ENCODE data around the gene CCDC158.
"Not testable (repeated sequence)": the region's sequence is repeated elsewhere in the genome, so short reads cannot be mapped to it uniquely, and the experiment has no call there.

CCDC158 gene

DNA sequence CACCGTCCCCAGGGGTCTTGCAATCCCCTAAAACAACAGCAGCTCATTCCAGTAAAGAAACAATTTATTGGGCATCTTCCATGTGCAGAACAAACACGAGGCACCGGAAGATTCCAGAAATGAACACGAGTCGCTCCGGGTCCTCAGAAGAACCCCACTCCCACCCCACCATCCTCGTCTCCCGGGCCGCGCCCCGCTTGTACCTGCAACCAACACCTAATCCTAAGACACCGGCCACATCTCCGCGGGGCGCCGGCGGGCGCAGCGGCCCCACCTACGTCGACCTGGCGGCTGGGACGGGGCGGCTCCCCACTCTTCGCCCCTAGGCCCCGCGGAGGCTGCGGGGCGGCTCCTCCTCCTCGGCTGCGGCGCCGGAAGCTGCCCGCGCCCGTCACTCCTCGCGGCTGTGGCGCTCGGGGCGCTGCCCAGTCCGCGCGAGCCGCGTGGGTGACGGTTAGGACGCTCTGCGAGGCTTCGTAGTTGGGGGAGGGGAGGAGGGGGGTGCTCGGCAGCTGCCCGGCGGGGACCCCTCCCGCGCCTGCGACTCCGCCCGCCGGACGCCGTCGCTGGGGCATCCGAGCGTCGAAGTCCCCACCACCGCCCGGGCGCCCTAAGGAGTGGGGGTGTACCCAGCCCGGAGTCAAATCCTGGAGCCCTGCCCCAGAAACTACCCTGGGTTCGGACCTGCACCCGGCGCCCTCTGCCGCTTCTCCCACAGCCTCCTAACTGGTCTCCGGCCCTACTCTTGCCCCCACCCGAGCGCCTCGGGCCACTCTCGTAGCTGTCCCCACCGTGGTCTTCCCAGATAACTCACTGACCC, at the start of gene CCDC158:
CCDC158 (minus strand) TSS at position 380 of the 820 bp plus-strand sequence. CDS start 17,934 bp downstream, outside the sequence.
- ATAC-seq: no peak

DNA sequence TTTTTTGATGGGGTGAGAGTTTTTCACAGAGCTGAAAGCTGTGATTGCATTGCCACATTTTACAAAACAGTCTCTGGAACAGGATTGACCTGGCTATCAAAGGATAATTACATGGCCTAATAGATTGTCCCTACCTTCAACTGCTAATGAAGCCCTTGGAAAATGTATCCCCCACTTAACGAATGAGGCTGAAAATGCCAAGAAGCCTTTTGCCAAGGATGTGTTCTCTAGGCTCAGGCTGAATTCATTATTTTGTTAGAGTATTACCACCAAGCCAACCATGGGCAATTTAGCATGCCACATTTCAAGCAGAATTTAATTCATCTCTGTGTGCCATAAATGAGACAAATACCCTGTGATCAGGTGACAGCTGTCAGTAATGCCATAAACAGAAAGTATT, 49.6 kb upstream of the CCDC158 start:
- no peak for ATAC-seq

DNA sequence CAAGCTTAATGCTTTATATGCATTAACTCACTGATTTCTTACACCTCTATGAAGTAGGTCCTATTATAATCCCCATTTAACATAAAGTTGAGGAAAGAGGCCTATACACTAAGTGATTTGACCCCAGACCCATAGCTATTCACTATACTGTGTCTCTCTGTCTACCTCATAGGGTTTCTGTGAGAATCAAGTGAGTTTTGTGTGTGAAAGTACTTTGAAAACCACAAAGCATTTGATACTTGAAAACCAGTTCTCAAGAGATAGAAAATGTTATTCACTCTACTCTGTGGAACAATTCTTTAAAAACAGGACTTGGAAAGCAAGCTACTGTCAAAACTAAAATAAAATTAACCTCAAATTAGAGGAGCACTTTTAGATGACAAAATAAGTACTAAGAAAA, 49.1 kb upstream of the CCDC158 start:
- no peak for ATAC-seq

DNA sequence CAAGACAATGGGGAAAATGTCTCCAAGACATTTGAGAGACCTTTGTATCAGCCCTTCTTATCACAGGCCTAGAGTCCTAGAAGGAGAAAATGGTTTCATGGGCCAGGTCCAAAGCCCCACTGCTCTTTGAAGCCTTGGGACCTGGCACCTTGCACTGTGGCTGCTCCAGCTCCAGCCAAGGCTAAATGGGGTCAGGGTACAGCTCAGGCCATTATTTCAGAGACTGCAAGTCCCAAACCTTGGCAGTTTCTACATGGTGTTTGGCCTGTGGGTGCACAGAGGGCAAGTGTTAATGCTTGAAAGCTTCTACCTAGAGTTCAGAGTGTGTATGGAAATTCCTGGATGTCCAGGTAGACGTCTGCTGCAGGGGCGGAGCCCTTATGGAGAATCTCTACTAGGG, 42.6 kb upstream of the CCDC158 start:
- no peak for ATAC-seq

DNA sequence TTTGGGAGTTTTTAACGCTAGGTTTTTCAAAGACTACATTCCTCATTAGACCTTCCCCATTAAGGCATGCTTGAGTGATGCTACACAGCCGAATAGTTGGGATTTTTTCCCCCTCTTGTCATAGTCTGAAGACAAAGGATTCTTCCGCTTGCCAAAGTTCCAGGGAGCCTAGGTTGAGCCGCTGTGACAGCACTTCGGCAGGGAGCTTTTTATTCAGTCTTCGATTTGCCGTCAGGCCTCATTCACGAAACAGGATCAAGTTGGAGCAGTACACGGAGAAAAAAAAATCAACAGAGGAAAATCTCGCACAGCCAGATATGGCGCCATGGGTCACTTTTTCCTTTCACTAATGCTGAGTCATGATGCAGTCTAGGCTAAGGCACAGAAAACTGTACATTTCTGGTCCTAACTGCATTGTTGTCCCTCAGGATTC, 38.4 kb upstream of the CCDC158 start:
- ATAC-seq: no peak

DNA sequence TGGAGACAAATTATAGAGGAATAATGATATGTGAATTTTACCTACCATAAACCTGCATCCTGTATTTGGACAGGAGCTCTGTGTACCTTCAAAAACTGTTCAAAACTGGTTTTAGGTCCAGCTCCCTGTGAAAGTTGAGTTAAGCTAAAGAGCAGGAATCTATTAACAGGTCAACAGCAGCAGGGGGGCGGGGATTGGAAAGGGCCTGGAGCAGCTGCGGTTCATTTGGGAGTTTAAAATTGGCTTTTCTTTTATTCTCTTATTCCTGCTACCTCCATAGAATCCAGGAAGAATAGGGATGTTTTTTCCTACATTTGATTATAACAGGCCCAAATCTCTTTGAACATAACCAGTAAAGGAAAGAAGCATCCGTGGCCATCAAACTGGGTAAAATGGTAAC, 37.9 kb upstream of the CCDC158 start:
- no peak for ATAC-seq

DNA sequence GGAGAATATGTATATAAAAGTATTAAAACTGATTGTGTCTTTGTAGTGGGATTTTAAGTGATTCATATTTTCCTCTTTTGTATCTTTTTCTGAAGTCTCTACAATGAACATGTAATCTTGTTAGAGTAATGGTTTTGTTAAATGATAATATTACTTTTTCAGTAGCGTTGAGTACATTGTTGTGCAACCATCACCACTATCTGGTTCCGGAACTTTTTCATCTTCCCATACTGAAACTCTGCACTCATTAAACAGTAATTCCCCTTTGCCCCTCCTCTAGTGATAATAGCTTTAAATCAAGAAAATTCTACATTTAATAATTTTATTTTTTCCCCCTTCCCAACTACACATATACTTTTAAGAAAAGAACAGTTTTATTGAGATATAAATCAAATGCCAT, 37.4 kb upstream of the CCDC158 start:
- ATAC-seq: no peak

DNA sequence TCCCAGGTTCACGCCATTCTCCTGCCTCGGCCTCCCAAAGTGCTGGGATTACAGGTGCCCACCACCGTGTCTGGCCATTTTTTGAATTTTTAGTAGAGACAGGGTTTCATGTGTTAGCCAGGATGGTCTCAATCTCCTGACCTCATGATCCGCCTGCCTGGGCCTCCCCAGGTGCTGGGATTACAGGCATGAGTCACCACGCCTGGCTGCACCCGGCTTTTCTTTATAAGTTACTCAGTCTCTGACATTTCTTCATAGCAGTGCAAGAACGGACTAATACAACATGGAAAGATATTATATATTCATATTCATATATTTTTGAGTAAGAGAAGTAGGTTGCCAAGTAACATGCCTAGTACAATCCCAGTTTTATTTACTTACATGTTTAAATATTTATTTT, 36.9 kb upstream of the CCDC158 start:
- no peak for ATAC-seq

DNA sequence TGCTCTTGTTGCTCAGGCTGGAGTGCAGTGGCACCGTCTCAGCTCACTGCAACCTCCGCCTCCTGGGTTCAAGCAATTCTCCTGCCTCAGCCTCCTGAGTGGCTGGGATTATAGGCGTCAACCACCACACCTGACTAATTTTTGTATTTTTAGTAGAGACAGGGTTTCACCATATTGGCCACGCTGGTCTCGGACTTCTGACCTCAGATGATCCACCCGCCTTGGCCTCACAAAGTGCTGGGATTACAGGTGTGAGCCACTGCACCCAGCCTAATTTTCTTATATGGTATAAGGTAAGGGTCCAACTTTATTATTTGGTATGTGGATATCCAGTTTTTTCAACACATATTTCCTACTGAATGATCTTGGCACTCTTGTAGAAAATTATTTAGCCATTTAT, 33.1 kb upstream of the CCDC158 start:
- ATAC-seq: not testable (repeated sequence)

DNA sequence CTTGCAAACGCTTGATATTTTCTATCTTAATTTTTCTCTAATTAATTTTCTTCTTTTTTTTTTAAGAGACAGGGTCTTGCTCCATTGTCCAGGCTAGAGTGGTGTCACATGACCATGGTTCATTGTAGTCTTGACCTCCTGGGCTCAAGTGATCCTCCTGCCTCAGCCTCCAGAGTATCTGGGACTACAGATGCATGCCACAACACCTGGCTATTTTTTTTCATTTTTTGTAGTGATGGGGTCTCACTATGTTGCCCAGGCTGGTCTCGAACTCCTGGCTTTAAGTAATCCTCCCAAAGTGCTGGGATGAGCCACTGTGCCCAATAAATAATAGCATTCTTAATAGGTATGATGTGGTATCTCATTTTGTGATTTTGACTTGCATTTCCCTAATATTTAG, 32.3 kb upstream of the CCDC158 start:
- ATAC-seq: no peak

DNA sequence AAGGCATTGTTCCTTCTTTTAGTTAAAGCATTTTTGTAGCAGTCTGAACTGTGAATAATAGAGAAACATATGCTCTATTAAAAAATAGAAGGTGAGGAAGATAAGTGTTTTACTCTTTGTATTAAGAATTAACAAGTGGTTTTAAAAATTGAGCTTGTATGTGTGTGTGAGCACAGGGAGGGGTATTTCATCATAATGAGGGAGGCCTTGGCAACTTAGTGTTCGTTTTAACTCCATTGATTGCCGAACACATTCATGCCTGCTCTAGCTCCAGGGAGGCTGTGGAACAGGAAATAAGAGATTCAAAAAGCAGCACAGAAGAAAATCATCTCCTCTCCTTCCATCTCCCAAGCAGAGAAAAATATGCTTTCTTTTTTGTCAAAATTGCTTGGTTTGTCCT, 28.9 kb upstream of the CCDC158 start:
- no peak for ATAC-seq

DNA sequence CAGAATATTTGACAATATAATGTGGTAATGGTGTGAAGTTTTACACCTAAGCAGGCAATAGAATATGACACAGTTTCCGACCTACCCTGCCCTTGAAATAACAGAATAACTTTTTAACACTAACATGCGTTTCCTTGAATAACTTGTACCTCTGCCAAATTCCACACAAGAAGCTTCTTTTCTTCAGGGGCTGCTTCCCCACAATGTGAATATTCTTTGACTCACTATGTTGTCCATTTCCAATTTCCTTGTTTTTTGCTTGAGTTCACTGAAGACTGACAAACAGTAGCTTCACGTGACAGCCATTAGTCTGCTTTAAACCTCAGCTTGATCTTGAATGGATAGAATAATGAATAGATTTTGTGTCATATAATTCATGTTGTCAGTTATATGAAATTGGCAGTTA, 28.4 kb upstream of the CCDC158 start:
- ATAC-seq: no peak

DNA sequence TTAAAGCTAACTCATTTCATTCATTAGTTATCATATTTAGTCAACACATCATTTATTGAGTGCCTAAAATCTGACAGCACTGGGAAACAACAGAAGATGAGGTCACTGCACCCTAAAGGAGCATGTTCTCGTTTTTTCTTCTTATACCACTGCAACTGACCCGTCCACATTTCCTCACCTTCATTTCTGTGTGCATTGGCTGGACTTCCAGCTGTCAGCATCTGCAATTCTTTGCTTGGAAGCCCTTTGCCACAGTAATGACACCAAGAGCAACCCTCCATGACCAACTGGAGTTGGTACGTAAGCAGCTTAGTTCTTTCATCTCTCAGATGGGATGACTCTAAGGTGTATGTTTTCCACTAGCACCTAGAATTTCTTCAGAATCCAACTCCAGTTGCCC, 27.3 kb upstream of the CCDC158 start:
- ATAC-seq: no peak

DNA sequence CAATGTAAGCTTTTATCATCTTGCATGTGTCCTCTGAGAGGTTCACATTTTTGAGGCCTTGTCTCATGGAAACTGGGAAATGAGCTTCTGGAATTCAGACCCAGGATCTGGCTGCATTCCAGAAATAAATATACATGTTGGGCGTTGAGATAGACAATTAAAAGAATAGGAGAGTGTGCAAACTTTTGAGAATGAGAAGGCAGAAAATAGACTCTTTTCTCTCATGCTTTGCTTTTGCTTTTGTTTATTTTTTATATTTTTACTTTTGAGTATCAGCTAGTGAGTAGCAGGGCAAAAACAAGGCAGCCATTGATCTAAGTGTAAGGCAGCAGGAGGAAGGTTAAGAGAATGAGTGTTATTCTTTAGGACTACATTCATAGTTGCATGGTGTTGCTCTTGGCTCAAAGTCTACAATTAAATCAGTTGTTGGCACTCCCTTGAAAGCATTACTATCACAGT, 26.5 kb upstream of the CCDC158 start:
- no peak for ATAC-seq

DNA sequence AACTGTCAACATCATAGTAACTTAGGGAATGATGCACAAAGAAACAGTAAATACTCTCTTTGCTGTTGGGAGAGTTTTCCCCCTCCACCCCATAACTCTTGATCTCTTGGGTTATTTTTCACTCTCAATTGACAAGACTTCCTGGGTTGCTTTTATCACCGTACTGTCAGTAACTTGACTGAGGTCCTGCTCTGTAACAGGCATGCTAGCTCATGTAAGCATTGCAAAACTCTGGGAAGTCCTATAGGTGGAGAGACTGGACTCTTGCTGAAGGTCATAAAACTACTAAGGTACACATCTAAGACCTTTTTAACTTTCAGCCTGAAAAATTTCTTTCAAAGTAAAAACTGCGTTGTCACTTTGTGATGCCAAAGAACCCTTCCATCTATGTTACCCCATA, 25.0 kb upstream of the CCDC158 start:
- no peak for ATAC-seq

DNA sequence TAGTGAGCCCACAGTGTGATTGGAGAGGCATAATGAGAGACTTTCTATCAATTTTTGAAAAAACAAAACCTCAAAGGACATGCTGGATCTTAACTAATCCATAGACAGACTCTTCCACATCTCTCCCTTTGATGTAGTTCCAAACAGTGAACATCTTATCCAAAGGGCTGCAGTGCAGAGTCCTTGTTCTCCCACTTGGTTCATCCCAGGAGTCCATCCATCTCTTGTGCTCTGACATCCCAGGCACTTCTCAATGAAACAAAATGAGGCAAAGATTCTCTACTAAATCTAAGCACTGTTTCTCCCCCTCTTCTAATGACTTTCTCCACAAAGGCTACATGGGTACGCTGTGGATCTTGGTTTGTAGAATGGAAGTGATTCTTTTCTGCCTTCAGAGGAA, 22.4 kb upstream of the CCDC158 start:
- no peak for ATAC-seq

DNA sequence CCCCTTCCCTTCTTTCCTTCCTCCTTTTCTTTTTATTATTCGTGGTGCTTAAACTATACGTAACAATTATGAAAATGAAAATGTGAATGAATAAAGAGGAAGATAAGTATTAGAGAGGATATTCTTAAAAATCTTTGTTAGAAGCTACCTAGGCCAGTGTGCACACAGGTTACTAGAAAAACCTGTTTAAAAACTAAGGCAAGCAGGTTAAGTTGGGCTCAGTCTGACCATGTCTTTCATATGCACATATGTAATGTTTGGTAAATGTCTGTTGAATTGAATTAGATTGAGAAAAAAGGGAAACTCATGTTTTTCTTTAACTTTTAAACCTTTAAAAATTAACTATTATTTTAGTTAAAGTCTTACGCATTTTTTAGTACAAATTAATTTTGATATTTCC, 21.9 kb upstream of the CCDC158 start:
- ATAC-seq: no peak

DNA sequence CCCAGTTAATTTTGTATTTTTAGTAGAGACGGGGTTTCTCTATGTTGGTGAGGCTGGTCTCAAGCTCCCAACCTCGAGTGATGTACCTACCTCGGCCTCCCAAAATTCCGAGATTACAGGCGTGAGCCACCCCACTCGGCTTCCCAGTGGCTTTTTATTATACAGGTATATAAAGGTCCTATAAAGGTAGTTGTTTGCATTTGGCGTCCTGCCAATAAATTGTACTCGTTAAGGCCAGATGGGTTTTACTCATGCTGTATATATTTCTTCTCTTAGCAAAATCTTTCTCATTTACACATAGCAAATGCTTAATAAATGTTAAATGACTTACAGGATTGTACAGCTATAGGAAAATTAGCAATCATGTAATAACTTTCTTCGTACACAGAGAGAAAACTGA, 20.9 kb upstream of the CCDC158 start:
- ATAC-seq: no peak

DNA sequence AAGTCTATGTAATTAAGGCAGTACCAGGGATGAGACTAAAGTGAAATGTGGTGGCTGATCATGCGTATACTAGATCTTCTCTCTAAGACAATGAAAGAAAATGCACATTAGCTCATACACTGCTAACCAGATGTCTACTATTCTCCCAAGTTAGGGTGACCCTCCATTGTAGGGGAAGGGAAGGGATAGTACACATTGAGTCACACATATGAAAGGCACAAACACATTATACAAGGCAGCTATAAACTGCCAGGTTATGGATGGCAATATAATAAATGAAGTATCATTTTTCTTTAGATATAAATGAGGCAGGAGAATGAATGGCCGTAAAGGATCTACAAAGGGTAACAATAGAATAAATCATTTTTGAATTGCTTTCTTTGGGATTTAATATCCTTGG, 18.6 kb upstream of the CCDC158 start:
- no peak for ATAC-seq

DNA sequence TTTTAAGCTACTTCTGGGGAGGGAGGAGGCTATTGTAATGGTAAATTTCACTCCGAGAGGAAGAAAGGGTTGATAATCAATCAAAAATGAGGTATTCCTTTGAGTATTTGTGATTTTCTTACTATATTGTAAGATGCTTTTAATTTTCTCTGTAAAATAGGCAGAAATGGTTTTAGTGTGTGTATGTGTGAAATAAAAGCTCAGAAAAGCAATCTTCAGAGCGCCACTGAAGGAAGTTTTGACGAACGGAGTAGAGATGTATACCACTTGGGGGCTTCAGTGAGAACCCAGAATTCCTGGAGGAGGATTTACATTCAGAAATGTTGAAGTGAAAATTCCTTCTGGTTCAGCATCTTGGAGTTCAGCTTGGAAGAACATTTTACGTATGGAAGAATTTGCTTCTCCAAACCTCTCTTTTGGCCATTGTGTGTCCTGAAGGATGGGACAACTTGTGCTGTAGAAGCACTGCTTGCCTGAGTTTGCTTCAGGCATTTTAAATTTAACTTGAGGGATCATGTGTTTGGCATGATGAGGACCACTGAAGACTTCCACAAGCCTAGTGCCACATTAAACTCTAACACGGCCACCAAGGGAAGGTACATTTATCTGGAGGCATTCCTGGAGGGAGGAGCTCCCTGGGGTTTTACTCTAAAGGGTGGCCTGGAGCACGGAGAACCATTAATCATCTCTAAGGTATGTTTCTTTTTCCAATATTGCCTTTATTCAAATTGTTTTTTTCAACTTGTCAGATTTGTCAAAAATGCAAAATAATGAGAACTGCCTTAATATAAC, 14.8 kb upstream of the CCDC158 start:
- no peak for ATAC-seq

DNA sequence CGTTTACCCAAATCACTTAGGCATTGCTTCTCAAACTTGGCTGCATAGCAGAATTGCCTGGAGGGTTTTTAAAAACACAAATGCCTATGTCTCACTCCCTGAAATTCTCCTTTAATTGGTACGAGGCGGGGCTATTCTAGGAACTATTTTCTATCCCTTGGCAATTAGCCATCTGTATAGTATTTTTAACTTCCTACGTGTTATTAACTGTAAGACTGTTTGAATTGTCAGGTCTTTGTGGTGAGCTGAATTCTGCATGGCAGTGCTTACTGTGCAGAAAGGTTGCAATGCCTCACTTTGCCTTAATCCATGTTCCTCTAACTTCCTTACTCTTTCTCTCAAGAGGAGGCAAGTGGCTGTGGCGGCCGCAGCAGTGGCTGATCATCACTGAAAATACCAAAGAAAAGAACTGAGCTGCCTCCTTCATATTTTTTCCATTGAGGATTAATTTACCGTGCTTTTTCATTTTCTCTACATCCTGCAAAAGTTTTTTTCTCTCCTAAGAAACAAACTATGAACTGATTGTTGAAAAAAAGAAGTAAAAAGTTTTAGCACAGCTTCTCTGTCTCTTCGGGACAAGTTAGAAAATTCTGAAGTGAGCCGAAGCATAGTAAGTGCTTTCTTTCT, 14.1 kb upstream of the CCDC158 start, which contains the start of gene SHROOM3:
SHROOM3 (plus strand) TSS at position 329 of the 627 bp plus-strand sequence. CDS start 824 bp downstream, outside the sequence.
- ATAC-seq: no peak

DNA sequence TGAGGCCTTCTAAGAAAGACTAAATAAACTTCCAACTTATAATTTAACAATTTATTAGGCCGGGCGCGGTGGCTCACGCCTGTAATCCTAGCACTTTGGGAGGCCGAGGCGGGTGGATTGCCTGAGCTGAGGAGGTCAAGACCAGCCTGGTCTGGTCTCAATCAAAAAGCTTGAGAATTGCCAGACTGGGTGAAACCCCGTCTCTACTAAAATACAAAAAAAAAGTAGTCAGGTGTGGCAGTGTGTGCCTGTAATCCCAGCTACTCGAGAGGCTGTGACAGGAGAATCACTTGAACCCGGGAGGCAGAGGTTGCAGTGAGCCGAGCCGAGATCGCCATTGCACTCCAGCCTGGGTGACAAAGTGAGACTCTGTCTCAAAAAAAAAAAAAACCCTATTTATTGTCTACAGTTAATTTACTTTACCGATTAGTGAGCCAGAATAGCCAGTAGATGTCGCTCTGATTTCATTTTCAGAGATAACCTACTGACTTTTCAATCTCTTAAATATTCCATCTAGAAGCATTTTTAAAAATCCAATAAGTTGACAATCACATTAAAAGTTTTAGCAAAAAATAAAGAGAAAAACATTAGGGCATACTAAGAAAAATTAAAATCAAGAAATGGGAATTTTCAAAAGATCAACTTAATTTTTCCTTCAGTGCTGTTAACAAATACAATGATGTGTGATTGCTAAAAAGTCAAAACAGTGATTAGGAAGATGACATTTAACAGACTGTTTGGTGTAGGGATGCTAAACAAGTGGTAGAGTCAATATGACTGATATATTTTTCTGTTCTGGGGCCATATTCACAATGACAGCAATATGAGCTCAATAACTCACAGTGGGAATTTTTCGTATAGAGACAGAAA, 9.8 kb upstream of the CCDC158 start:
- no peak for ATAC-seq

Data from activated CD4-positive, CD25-positive, alpha-beta regulatory T cell treated with anti-CD3 and anti-CD28 coated beads, Interleukin-2, amount 50 U/mL, for 24 hours (primary cell).